Smooth muscle cell of bladder (primary cell): ENCODE measurements around the gene HOXB6. TPM values are rescaled to one million over a fixed set of nuclear protein-coding genes. Genes with fewer than 3 reads are reported as not detected.

Experiments used
- total RNA-seq: library from RNA; depleted of rRNA; stranded (reverse); fragments of >200 nt; gene quantifications from 2 replicates; pipeline ENCODE4 v1.2.3, GENCODE V29; 2014

HOXB6 gene
- 0.09 TPM in 1 of 2 replicates, not detected in the other for total RNA-seq

DNA sequence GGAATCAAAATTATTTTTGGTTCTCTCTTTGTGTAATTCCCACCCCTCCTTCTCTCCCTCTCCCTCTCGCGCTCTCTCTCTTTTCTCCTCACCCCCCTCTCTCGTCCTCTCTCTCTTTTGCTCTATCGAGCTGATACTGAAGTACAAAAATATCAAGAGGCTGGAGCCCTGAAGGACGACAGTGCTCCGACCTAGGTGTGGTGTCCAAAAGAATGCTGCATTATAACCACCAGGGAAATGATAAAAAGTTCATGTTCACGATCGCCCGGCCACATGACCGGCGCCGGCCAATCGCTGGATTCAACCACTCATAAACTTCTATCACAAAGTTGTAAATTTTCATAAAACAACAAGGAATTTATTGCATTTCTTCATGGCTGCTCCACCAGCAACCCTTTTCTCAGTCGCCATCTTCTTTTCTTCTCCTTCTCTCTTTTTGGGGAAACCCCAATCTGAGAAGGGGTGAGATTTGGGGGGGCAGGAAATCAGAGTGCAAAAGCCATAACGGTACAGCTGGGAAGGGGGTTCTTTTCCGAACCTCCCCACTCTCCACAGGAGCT, at the start of gene HOXB6:
TSS of gene HOXB6 (minus strand) at position 217 of the 560 bp plus-strand sequence. CDS start 6,836 bp downstream, outside the sequence.

DNA sequence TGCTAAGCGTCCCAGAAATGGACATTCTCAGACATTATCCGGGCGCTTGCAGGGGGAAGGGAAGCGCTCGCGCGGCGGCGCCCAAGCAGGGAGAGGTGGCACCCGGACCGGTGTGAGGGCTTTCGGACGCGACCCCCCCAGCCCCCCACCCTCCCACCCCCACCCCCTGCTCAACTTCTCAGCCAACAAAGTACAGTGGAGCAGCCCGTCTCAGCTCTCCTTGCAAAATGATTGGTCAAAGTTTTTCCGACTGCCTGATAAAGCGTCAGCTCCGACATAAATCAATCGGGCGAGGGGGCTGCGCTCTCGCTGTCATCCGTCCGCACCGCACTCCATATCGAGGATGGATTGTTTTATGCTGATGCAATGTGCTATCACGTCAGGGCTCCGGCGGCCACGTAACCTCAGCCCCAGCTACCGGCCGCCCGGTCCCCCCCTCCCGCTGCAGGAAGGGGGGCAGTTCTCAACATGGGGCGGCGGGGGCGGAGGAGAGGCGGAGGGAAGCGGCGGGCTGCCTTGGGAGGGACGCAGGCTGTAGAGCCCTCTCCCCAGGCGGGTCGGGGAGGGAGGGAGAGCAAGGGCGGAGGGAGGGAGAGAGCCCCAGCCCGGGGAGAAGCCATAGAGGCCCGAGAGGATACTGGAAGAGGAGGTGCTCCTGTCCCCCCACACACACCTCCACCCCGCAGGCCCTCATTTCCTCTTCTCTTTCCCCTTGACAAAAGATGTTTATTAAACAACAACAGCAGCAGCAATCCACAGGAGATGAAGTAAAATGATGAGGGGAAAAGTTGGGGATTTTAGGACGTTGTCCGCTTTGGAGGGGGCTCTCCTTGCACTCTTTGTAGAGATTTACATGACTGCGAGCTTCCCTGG, 21.7 kb upstream of the HOXB6 start, which contains the start of gene HOXB9:
TSS of gene HOXB9 (minus strand) at position 114 of the 873 bp plus-strand sequence. CDS start at position 25, 89 bp downstream.

DNA sequence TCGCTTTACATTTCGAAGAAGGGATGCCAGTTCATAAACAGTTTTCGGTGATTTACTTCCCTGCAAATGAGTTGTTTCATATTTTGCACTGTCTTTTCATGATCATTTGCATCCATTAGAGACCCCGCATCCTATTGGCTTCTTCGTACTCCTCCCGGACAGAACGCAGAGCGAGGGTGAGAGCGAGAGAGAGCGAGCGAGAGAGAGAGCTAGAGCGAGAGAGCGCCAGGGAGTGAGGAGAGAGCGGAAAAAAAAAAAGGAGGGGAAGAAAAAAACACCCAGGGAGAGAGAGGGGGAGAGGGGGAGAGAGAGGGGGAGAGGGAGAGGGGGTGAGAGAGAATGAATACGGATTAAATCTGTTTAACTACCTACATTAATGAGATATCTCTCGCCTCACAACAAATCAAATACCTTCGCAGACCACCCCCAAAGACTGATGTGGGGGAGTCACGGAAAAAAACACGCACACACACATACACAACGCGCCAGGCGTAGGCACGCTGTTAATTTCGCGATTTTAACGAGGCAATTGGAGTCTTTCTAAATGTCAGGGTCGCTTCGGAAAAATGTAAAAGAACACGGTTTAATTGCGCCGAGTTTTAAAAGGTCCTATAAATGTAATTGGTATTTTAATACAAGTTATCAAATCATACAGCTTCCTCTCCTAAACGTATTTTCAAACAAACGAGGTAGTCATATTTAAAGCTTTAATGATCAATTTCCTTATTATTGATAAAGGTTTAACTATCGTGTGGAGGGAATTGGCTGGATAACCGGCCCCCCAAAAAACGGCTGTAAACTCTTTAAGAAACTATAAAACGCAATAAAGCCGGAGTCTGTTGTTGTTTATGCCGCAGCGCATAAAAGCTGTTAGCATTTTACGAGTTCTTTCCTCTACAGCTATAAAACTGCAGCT, 10.5 kb upstream of the HOXB6 start, which contains the start of gene HOXB8:
TSS of gene HOXB8 (minus strand) at position 246 of the 916 bp plus-strand sequence. CDS start 588 bp downstream, outside the sequence.

DNA sequence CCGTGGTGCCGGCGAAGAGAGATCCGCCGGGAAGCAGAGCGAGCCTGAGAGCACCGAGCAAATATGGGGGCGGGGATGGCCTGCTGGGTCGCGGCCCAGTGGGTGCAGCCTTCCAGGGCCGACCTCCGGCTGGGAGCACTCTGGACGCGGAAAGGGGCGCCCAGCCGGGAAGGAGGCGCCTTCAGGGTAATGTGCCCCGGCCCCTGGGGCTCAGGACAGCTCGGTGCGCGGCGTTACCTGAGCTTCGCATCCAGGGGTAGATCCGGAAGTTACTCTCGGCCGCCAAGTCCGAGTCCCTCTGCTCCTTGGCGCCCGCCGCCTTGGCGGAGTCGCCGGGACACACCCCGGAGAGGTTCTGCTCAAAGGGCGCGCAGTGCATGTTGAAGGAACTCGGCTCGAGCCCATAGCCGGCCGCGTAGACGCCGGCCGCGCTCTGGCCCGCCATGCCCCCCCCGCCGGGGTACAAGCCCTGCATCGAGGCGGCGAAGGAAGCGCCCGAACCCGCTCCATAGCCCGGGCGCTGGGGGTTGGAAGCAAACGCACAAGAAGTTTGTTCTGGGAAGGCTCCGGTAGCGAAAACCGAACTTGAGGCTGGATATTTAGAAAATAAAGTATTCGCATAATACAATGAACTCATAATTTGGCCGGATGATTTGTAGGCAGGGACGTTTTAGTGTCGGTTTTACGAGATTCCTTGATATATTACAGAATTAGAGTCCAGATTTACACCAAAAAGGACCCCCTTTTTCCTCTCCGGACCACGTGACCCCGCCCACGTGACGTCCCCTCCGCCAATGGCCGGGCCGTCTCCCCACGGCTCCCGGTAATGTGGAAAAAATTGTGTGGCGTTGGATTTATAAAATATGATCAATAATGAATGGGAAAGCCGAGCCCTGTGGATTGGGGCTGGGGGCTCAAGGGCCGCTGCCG, 5.8 kb upstream of the HOXB6 start, which contains the start of gene HOXB7:
TSS of gene HOXB7 (minus strand) at position 736 of the 930 bp plus-strand sequence. CDS start at position 637, 99 bp downstream.

DNA sequence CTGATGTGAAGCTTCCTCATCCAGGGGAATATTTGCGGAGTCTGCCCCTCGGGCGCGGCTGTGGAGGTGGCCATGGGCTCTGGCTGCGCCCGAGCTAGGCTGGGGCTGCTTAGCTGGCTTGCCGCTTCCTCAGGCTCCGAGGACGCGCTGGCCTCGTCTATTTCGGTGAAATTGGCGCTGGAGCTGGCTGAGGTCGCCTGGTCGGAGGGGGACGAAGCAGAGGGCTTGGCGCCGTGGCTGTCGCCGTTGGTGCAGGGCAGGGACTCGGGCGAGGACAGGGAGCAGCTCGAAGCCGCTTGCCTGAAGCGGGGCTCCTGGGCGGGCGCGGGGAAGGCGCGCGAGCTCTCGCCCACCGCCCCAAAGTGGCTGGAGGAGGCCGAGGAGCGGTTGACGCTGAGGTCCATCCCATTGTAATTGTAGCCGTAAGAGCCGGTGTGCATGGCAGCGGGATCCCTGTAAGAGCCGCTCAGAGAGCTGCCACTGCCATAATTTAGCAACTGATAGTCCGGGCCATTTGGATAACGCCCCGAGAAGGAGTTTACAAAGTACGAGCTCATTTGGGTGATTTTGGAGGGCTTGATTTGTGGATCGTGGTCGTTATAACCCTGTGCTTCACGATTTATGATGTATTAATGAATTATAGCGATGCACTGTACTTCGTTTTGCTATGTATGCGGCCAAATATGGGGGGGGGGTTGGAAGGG, 11.5 kb downstream of the HOXB6 start, which contains the start of gene HOXB5:
TSS of gene HOXB5 (minus strand) at position 654 of the 704 bp plus-strand sequence. CDS start at position 557, 97 bp downstream.

DNA sequence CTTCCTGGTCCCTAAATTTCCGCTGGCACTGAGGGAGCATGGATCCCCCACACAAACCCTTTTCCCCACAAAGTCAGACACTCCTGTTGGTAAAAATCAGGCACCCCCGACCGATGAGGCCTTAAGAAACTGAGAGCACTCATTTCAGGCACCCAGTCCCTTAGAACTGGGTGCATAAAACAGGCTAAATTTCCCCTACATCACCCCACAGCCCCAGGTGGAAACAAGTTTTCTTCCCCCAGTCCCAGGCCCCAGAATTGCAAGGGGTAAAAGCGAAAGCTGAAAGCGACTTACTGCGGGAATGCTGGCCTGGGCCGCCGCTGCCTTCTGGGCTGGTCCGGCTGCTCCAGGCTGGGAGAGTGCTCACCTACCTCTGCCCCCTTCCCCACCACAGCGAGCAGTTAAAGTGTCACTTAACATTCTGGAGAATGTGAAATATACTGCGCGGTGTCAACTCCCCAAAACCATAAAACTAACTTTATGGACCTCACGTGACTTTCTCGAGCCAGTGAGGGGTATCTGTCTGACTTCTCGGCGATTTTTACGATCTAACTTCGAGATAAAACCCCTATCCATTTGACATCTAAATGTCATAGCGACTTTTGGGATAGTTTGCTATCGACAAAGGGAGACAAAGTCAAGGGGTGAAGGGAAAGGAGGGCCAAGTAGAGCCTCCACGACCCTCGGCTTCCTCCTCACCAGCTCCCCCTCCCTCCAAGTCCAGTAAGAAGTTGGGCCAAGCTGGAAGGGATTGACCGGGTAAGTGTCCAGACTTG, 14.8 kb downstream of the HOXB6 start, which contains the start of gene HOXB3:
TSS of gene HOXB3 (minus strand) at position 411 of the 776 bp plus-strand sequence. CDS start 37,767 bp downstream, outside the sequence.

DNA sequence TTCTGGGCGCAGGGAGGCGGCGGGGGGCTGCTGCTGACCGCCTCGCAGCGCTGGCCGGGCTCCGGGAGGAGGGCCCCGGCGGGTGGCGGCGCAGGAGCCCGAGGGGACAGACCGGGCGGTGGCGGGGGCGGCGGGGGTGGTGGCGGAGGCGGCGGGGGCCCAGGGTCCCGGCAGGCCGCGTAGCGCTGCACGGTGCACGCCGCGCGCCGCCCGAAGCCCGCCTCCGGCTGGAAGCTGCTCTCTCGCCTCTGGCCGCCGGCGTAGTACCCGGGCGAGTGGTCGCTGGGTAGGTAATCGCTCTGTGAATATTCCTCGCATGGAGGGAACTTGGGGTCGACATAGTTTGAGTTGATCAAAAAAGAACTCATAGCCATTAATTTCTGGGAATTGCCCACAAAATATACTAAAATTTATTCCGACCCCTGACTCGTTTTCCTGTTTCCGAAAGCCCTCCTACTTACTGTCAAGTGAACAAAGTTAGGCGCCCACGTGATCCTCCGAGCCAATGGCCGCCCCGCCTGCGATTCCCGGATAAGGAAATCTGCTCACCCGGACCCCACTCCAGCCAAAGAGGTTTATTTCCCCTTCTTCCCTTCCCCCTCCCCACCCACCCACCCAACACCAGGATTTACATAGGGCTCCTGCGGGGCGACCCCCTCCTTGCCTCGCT, 26.7 kb downstream of the HOXB6 start, which contains the start of gene HOXB4:
TSS of gene HOXB4 (minus strand) at position 405 of the 670 bp plus-strand sequence. CDS start at position 374, 31 bp downstream.

Other genes starting within 250 kb of the HOXB6 start
- gene SKAP1, start 174.8 kb downstream of the HOXB6 start, total RNA-seq, result not detected in 2 replicates
- not detected in 2 replicates for gene HOXB1, start 74.0 kb downstream of the HOXB6 start, total RNA-seq
- 0.55 and 0.85 TPM in 2 replicates for gene HOXB2, start 59.9 kb downstream of the HOXB6 start, total RNA-seq
- gene HOXB4, start 26.6 kb downstream of the HOXB6 start, total RNA-seq, result under 0.01 TPM in 1 of 2 replicates, not detected in the other
- gene HOXB3, start 14.7 kb downstream of the HOXB6 start, total RNA-seq, result under 0.01 and 0.28 TPM in 2 replicates
- not detected in 2 replicates for gene HOXB5, start 11.2 kb downstream of the HOXB6 start, total RNA-seq
- not detected in 2 replicates for gene HOXB7, start 6.0 kb upstream of the HOXB6 start, total RNA-seq
- not detected in 2 replicates for gene HOXB8, start 10.3 kb upstream of the HOXB6 start, total RNA-seq
- not detected in 2 replicates for gene HOXB9, start 21.4 kb upstream of the HOXB6 start, total RNA-seq
- not detected in 2 replicates for gene PRAC1, start 117.5 kb upstream of the HOXB6 start, total RNA-seq
- gene PRAC2, start 118.2 kb upstream of the HOXB6 start, total RNA-seq, result 0.46 TPM in 1 of 2 replicates, not detected in the other
- gene HOXB13, start 123.8 kb upstream of the HOXB6 start, total RNA-seq, result 0.28 and 0.74 TPM in 2 replicates
- gene TTLL6, start 212.2 kb upstream of the HOXB6 start, total RNA-seq, result 0.18 and 0.57 TPM in 2 replicates
- 46.4 and 48.2 TPM in 2 replicates for gene CALCOCO2, start 226.0 kb upstream of the HOXB6 start, total RNA-seq